ENCODE results near the gene ZAR1L. TPM values are rescaled to one million over a fixed set of nuclear protein-coding genes. Genes with fewer than 3 reads are reported as not detected.

Gene ZAR1L
- total and polyA plus RNA-seq, 2 experiments from 2014 or later: 0.31 to 0.56 TPM

DNA sequence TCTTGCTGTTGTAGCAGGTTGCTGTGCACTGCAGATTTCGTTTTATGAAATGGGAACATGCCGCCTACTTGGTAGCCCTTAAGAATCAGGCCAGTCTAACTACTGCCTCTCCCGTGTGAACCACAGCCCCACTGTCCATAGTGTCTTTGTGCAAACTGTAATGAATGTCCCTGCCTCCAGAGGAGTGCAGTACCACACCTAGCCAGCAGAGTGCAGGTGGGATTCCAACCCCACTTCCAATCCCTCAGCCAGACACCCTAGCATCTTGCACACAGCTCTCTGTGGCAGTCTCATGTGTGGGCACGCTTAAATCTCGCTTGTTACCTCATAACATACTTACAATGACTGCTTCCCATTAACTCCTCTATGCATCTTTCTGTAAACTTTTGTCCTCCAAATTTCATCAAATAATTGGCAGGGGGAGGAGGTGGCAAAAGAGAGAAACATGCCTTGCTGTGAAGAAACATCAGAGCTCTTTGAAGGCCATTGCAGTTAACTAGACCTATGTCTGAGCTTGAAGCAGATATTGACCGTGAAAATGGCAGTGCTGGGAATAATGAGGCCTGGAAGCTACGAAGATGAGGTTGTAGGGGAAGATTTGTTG is 47.2 kb downstream of the ZAR1L start (continued):
- TF ChIP-seq CTCF (conservative IDR thresholded peaks at IDR 0.05; ENCODE audit: low read depth in 2 of 2): peak; percentile 86 to 87

GRCh38 chr13:32266130-32266529 is 49.0 kb downstream of the ZAR1L start:
- H3K4me1 ChIP-seq (ENCODE audit: insufficient read depth): no peaks in the 10 kb centered on the region
- H4K20me1 ChIP-seq (replicated peaks; ENCODE audit: insufficient read depth): no peaks in the 10 kb centered on the region
- ATAC-seq (no peak), DNase-seq (ENCODE audit: low spot score) (no peak)
- H3K79me2 ChIP-seq (replicated peaks; ENCODE audit: insufficient read depth): no peaks in the 10 kb centered on the region
- no peaks in the 10 kb centered on the region for H3K27me3 ChIP-seq (ENCODE audit: insufficient read depth)
- 0 out of 3 replicates have a peak, but pooled peaks cover 2% of the 10 kb centered on the region for H3K4me1 Mint-ChIP-seq
- no peaks in the 10 kb centered on the region for H3K36me3 Mint-ChIP-seq (ENCODE audit: low read depth)
- H3K9me3 Mint-ChIP-seq: no peaks in the 10 kb centered on the region
- H3K27me3 Mint-ChIP-seq (ENCODE audit: insufficient read depth, low read depth, poor library complexity): no peaks in the 10 kb centered on the region
- H3K4me3 Mint-ChIP-seq: no peak overlapping the region
- no peak overlapping the region for H3K4me2 ChIP-seq
- no peaks in the 10 kb centered on the region for H3K36me3 ChIP-seq (ENCODE audit: insufficient read depth)
- no peak overlapping the region for H2AFZ ChIP-seq
- no peak overlapping the region for H3K4me3 ChIP-seq
- H3K27ac Mint-ChIP-seq: no peak overlapping the region
- H3F3A ChIP-seq (replicated peaks; ENCODE audit: low read depth): no peaks in the 10 kb centered on the region
- H3K9me2 ChIP-seq (ENCODE audit: insufficient read depth): no peaks in the 10 kb centered on the region
- H3K27ac ChIP-seq (ENCODE audit: low read depth): no peak overlapping the region
- TF ChIP-seq, protein P1, sequence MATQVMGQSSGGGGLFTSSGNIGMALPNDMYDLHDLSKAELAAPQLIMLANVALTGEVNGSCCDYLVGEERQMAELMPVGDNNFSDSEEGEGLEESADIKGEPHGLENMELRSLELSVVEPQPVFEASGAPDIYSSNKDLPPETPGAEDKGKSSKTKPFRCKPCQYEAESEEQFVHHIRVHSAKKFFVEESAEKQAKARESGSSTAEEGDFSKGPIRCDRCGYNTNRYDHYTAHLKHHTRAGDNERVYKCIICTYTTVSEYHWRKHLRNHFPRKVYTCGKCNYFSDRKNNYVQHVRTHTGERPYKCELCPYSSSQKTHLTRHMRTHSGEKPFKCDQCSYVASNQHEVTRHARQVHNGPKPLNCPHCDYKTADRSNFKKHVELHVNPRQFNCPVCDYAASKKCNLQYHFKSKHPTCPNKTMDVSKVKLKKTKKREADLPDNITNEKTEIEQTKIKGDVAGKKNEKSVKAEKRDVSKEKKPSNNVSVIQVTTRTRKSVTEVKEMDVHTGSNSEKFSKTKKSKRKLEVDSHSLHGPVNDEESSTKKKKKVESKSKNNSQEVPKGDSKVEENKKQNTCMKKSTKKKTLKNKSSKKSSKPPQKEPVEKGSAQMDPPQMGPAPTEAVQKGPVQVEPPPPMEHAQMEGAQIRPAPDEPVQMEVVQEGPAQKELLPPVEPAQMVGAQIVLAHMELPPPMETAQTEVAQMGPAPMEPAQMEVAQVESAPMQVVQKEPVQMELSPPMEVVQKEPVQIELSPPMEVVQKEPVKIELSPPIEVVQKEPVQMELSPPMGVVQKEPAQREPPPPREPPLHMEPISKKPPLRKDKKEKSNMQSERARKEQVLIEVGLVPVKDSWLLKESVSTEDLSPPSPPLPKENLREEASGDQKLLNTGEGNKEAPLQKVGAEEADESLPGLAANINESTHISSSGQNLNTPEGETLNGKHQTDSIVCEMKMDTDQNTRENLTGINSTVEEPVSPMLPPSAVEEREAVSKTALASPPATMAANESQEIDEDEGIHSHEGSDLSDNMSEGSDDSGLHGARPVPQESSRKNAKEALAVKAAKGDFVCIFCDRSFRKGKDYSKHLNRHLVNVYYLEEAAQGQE (IDR thresholded peaks at IDR 0.05; ENCODE audit: unreplicated experiment): no peak
- TF ChIP-seq STAT1 (IDR thresholded peaks at IDR 0.05; ENCODE audit: unreplicated experiment) (no peak), CREB1 (CRISPR knock-in tag; IDR thresholded peaks at IDR 0.05; ENCODE audit: low read depth) (no peak), EZH2 (IDR thresholded peaks at IDR 0.05; ENCODE audit: low read depth, unreplicated experiment) (no peak), ETS1 (IDR thresholded peaks at IDR 0.05) (no peak), CTCF (conservative IDR thresholded peaks at IDR 0.05; ENCODE audit: low read depth in 2 of 2) (no peak), ZNF114 (CRISPR knock-in tag; IDR thresholded peaks at IDR 0.05) (no peak), EZH2phosphoT487 (IDR thresholded peaks at IDR 0.05; ENCODE audit: unreplicated experiment) (no peak), POLR2AphosphoS5 (IDR thresholded peaks at IDR 0.05; ENCODE audit: low read depth) (no peak), JUNB (IDR thresholded peaks at IDR 0.05; ENCODE audit: unreplicated experiment) (no peak), NANOG (IDR thresholded peaks at IDR 0.05; ENCODE audit: borderline replicate concordance) (no peak)
